GM18951 (cell line): ENCODE data around the gene KRTAP4-12.

Source experiments
- POLR2A ChIP-seq: IDR thresholded peaks from 4 replicates; pipeline ENCODE4 v1.6.1; 2011; ENCODE audit warnings: mild to moderate bottlenecking; ENCODE audit not compliant: insufficient read length, insufficient read depth; ENCODE audit errors: extremely low read depth
- in situ Hi-C: fragments of 300-500 bp; cut with MboI; formaldehyde crosslinking; loops from one replicate; pipeline ENCODE4 v1.12.0; 2022; ENCODE audit warnings: low sequenced_read_pairs, mixed read lengths, inconsistent platforms; ENCODE audit not compliant: unreplicated experiment

The KRTAP4-12 gene

GRCh38 chr17:41082626-41083025 lies 41.4 kb downstream of the KRTAP4-12 start:
- no peak for TF ChIP-seq POLR2A
- in situ Hi-C loops: no loop called here

GRCh38 chr17:41076788-41077187 lies 47.2 kb downstream of the KRTAP4-12 start:
- no peak for TF ChIP-seq POLR2A
- in situ Hi-C loops: no loop called here

- no peak for TF ChIP-seq POLR2A
- in situ Hi-C loops: no loop called here
Observed at GRCh38 chr17:41073676-41074075, 50.3 kb downstream of the KRTAP4-12 start.
